ENCODE results near the gene ADSS1. TPM values are rescaled to one million over a fixed set of nuclear protein-coding genes. Genes with fewer than 3 reads are reported as not detected.

The ADSS1 gene
- polyA plus RNA-seq, 1 of the 3 experiments (the other 2 are of a cell fraction), result 14.3 TPM

DNA sequence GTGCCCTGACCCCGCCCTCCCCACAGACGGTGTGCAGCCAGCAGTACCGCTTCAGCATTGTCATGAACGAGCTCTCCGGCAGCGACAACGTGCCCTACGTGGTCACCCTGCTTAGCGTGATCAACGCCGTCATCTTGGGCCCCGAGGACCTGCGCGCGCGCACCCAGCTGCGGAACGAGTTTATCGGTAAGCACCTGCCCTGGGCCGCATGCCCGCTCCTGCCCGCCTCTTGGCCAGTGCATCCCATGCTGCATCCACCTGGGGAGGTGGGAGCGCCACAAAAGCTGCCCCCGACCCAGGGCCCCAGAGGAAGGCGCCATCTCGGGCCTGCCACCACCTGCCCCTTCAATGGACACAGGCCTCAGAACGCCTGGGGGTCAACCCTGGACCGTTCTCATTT, 20.8 kb upstream of the ADSS1 start:
- no peak for TF ChIP-seq CHD2 (IDR thresholded peaks at IDR 0.05; ENCODE audit: low read length, partially characterized antibody)
- TF ChIP-seq REST (IDR thresholded peaks at IDR 0.05; ENCODE audit: low read depth, low read length), result no peak
- TF ChIP-seq FOXM1 (IDR thresholded peaks at IDR 0.05; ENCODE audit: low read depth), result no peak
- no peak for TF ChIP-seq USF2 (IDR thresholded peaks at IDR 0.05; ENCODE audit: borderline replicate concordance, low read depth, low read length)
- TF ChIP-seq TAF1 (IDR thresholded peaks at IDR 0.05; ENCODE audit: borderline replicate concordance, low read depth, low read length), result no peak
- Histone ChIP-seq H3F3A (replicated peaks; ENCODE audit: insufficient read depth) (no peaks in the 10 kb centered on the region), H3K9me2 (no peaks in the 10 kb centered on the region), H3K9ac (no peak overlapping the region), H2AFZ (ENCODE audit: low read depth) (no peak overlapping the region), H3K36me3 (replicated peaks in 1 of 2; ENCODE audit: control insufficient read depth in 1 of 2, insufficient read depth in 2 of 2, low read length in 1 of 2) (peaks cover 0 to 20% of the 10 kb centered on the region in 2 experiments), H3K9me3 (no peaks in the 10 kb centered on the region), H3K4me3 (ENCODE audit: low read depth in 2 of 2, low read length in 1 of 2) (no peak overlapping the region), H3K79me2 (ENCODE audit: insufficient read depth) (peaks cover 16% of the 10 kb centered on the region; the same call in 1 of the 2 replicates), H3K4me1 (ENCODE audit: control insufficient read depth in 1 of 2, insufficient read depth in 2 of 2, low read depth in 1 of 2, low read length in 1 of 2) (no peaks in the 10 kb centered on the region; a peak in 1 of 4 replicates), H3K4me2 (no peak overlapping the region), H3K27me3 (ENCODE audit: insufficient read depth) (no peaks in the 10 kb centered on the region), H4K20me1 (ENCODE audit: insufficient read depth) (0 out of 2 replicates have a peak, but pooled peaks cover 13% of the 10 kb centered on the region), H3K27ac (ENCODE audit: low read depth in 2 of 2, low read length in 1 of 2) (no peak overlapping the region)
- over 99% methylated on average over 19 of the region's 28 CpGs for WGBS (ENCODE audit: low lambda C conversion rate)
- DNase-seq, result no peak
- ChIA-PET CTCF (interaction anchor here (1.2 to 1.5 kb wide), 2 partner anchors 20 to 65 kb away, joined by 4 to 5 read pairs; no protein-coding TSS in a partner anchor), POLR2A (no interaction called here)

GRCh38 chr14:104704252-104704651, 19.8 kb upstream of the ADSS1 start:
- 99% methylated on average over 20 of the region's 22 CpGs for WGBS (ENCODE audit: low lambda C conversion rate)
- Histone ChIP-seq H3K9ac (no peak overlapping the region), H3K4me2 (no peak overlapping the region), H3K4me3 (ENCODE audit: low read depth in 2 of 2, low read length in 1 of 2) (no peak overlapping the region), H3K27ac (ENCODE audit: low read depth in 2 of 2, low read length in 1 of 2) (no peak overlapping the region), H3K36me3 (replicated peaks in 1 of 2; ENCODE audit: control insufficient read depth in 1 of 2, insufficient read depth in 2 of 2, low read length in 1 of 2) (peaks cover 0 to 20% of the 10 kb centered on the region in 2 experiments), H3F3A (replicated peaks; ENCODE audit: insufficient read depth) (no peaks in the 10 kb centered on the region), H3K27me3 (ENCODE audit: insufficient read depth) (no peaks in the 10 kb centered on the region), H3K9me2 (no peaks in the 10 kb centered on the region), H4K20me1 (ENCODE audit: insufficient read depth) (peaks cover 4% of the 10 kb centered on the region; the same call in 1 of the 2 replicates), H3K9me3 (no peaks in the 10 kb centered on the region), H3K4me1 (ENCODE audit: control insufficient read depth in 1 of 2, insufficient read depth in 2 of 2, low read depth in 1 of 2, low read length in 1 of 2) (no peaks in the 10 kb centered on the region; a peak in 1 of 4 replicates), H3K79me2 (ENCODE audit: insufficient read depth) (peaks cover 7% of the 10 kb centered on the region; the same call in 1 of the 2 replicates), H2AFZ (ENCODE audit: low read depth) (no peak overlapping the region)
- ChIA-PET POLR2A (no interaction called here), CTCF (interaction anchor here (1.2 to 1.5 kb wide), 2 partner anchors 19 to 64 kb away, joined by 4 to 7 read pairs; partner anchors contain the start of gene ADSS1)
- DNase-seq, result no peak
- TF ChIP-seq, protein P1, sequence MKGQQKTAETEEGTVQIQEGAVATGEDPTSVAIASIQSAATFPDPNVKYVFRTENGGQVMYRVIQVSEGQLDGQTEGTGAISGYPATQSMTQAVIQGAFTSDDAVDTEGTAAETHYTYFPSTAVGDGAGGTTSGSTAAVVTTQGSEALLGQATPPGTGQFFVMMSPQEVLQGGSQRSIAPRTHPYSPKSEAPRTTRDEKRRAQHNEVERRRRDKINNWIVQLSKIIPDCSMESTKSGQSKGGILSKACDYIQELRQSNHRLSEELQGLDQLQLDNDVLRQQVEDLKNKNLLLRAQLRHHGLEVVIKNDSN (IDR thresholded peaks at IDR 0.05; ENCODE audit: borderline replicate concordance, low read depth), result no peak
- no peak for TF ChIP-seq EP300 (IDR thresholded peaks at IDR 0.05; ENCODE audit: borderline replicate concordance in 1 of 2, low read depth in 1 of 2, low read length in 1 of 2)
- TF ChIP-seq MAX (IDR thresholded peaks at IDR 0.05; ENCODE audit: low read depth), result no peak
- TF ChIP-seq JUND (IDR thresholded peaks at IDR 0.05), result no peak
- no peak for TF ChIP-seq CHD2 (IDR thresholded peaks at IDR 0.05; ENCODE audit: low read length, partially characterized antibody)
- TF ChIP-seq RXRA (IDR thresholded peaks at IDR 0.05; ENCODE audit: borderline replicate concordance, low read depth), result no peak
- TF ChIP-seq SMC3 (IDR thresholded peaks at IDR 0.05; ENCODE audit: low read depth, low read length), result no peak
- no peak for TF ChIP-seq USF2 (IDR thresholded peaks at IDR 0.05; ENCODE audit: borderline replicate concordance, low read depth, low read length)
- no peak for TF ChIP-seq REST (IDR thresholded peaks at IDR 0.05; ENCODE audit: low read depth, low read length)
- no peak for TF ChIP-seq TCF12 (IDR thresholded peaks at IDR 0.05)
- TF ChIP-seq GATA2 (CRISPR knock-in tag; IDR thresholded peaks at IDR 0.05), result no peak
- TF ChIP-seq GABPA (IDR thresholded peaks at IDR 0.05; ENCODE audit: low read depth), result no peak
- no peak for TF ChIP-seq ELF1 (IDR thresholded peaks at IDR 0.05)
- TF ChIP-seq RFX5 (IDR thresholded peaks at IDR 0.05; ENCODE audit: low read length), result no peak

Data from SK-N-SH (cell line).